ENCODE data around the gene CTAG1B. TPM values are rescaled to one million over a fixed set of nuclear protein-coding genes. Genes with fewer than 3 reads are reported as not detected.
"Not testable (repeated sequence)": the region's sequence is repeated elsewhere in the genome, so short reads cannot be mapped to it uniquely, and the experiment has no call there.

CTAG1B gene
- polyA plus RNA-seq (2011; rRNA removed) (not detected in 2 replicates), polyA minus RNA-seq (2011; rRNA and poly(A)+ RNA removed) (not detected in 2 replicates)

DNA sequence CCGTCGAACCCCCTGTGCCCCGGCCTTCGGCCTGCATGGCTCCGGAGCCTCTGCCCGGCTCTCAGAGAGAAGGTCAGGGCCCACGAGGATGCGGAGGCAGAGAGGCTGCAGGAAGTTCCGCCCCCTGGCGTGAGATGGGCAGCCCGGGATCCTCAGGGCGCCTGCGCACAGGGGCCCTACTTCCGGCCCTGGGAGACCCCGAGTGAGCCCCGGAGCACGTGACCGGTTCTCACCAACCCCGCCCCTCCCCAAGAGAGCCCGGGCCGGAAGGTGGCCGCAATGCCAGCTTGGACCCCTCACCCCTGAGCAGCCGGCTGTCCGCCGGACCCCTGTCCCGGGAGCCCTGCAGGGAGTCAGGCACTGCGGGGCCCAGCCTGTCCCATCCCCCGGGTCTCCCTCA, at the start of gene CTAG1B:
Gene CTAG1B, minus strand, starts transcription at position 101 of the 400 bp plus-strand sequence. Its CDS starts 64 bp downstream, at position 37.
- H3K9me3 ChIP-seq (ENCODE audit: control insufficient read depth, insufficient read depth, low read length); H3K4me3 ChIP-seq (ENCODE audit: low read depth, low read length); H3K27me3 ChIP-seq (ENCODE audit: control insufficient read depth, insufficient read depth, low read length); H3K27ac ChIP-seq (ENCODE audit: low read depth, low read length); DNase-seq (ENCODE audit: low read depth, low spot score); CTCF ChIA-PET; POLR2A ChIA-PET: not testable (repeated sequence)

DNA sequence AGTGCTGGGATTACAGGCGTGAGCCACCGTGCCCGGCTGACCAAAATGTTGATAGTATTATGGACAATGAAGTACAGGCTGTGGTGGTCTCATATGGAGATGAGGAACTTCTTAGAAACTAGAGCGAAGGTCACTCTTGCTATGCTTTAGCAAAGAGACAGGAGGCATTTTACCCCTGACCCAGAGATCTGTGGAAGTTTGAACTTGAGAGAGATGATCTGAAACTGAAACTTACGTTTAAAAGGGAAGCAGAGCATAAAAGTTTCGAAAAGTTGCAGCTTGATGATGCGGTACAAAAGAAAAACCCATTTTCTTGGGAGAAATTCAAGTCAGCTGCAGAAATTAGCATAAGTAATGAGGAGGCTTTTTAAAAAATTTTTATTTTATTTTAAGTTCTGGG, 42.8 kb upstream of the CTAG1B start:
- CTCF ChIA-PET, result no interaction called here
- Histone ChIP-seq H3K27me3 (ENCODE audit: control insufficient read depth, insufficient read depth, low read length) (no peaks in the 10 kb centered on the region), H3K27ac (ENCODE audit: low read depth, low read length) (no peak overlapping the region), H3K4me3 (ENCODE audit: low read depth, low read length) (no peak overlapping the region), H3K9me3 (ENCODE audit: control insufficient read depth, insufficient read depth, low read length) (no peaks in the 10 kb centered on the region)
- POLR2A ChIA-PET, result no interaction called here
- TF ChIP-seq, protein P1, sequence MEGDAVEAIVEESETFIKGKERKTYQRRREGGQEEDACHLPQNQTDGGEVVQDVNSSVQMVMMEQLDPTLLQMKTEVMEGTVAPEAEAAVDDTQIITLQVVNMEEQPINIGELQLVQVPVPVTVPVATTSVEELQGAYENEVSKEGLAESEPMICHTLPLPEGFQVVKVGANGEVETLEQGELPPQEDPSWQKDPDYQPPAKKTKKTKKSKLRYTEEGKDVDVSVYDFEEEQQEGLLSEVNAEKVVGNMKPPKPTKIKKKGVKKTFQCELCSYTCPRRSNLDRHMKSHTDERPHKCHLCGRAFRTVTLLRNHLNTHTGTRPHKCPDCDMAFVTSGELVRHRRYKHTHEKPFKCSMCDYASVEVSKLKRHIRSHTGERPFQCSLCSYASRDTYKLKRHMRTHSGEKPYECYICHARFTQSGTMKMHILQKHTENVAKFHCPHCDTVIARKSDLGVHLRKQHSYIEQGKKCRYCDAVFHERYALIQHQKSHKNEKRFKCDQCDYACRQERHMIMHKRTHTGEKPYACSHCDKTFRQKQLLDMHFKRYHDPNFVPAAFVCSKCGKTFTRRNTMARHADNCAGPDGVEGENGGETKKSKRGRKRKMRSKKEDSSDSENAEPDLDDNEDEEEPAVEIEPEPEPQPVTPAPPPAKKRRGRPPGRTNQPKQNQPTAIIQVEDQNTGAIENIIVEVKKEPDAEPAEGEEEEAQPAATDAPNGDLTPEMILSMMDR (IDR thresholded peaks at IDR 0.05; ENCODE audit: low read depth, low read length), result no peak
- DNase-seq (ENCODE audit: low read depth, low spot score), result no peak

DNA sequence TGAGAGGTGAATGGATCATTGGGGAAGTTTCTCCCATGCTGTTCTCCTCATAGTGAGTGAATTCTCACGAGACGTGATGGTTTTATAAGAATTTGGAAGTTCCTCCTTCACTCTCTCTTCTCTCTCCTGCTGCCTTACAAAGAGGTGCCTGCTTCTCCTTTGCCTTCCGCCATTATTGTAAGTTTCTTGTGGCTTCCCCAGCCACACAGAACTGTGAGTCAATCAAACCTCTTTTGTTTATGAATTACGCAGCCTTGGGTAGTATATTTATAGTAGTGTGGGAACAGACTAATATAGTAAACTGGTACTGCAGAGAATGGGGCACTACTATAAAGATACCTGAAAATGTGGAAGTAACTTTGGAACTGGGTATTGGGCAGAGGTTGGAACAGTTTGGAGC, 42.1 kb upstream of the CTAG1B start:
- H3K9me3 ChIP-seq (ENCODE audit: control insufficient read depth, insufficient read depth, low read length), result no peaks in the 10 kb centered on the region
- ChIA-PET CTCF (no interaction called here), POLR2A (no interaction called here)
- no peak for DNase-seq (ENCODE audit: low read depth, low spot score)
- TF ChIP-seq, protein P1 (IDR thresholded peaks at IDR 0.05; ENCODE audit: low read depth, low read length), result no peak
- H3K4me3 ChIP-seq (ENCODE audit: low read depth, low read length), result no peak overlapping the region
- no peak overlapping the region for H3K27ac ChIP-seq (ENCODE audit: low read depth, low read length)
- no peaks in the 10 kb centered on the region for H3K27me3 ChIP-seq (ENCODE audit: control insufficient read depth, insufficient read depth, low read length)

DNA sequence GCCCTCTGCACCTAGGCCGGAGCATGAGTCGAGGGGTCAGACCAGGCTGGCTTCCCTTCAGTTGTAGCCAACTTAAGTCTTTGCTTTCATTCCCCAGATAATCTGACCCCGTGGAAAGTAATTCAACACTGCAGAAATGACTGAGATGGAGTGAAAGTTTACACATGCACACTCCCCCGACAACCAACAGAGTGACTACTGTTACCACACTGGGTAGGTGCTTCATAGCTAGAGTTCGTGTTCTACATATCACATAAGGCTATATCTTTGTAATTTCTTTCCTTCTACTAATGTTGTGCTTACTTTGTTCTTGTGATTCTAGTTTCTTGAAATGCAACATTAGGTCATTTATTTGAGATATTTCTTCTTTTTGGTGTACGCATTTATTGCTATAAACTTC, 41.5 kb upstream of the CTAG1B start:
- Histone ChIP-seq H3K9me3 (ENCODE audit: control insufficient read depth, insufficient read depth, low read length) (no peaks in the 10 kb centered on the region), H3K4me3 (ENCODE audit: low read depth, low read length) (no peak overlapping the region), H3K27me3 (ENCODE audit: control insufficient read depth, insufficient read depth, low read length) (no peaks in the 10 kb centered on the region), H3K27ac (ENCODE audit: low read depth, low read length) (no peak overlapping the region)
- ChIA-PET POLR2A (no interaction called here), CTCF (no interaction called here)
- TF ChIP-seq, protein P1 (IDR thresholded peaks at IDR 0.05; ENCODE audit: low read depth, low read length), result no peak
- no peak for DNase-seq (ENCODE audit: low read depth, low spot score)

DNA sequence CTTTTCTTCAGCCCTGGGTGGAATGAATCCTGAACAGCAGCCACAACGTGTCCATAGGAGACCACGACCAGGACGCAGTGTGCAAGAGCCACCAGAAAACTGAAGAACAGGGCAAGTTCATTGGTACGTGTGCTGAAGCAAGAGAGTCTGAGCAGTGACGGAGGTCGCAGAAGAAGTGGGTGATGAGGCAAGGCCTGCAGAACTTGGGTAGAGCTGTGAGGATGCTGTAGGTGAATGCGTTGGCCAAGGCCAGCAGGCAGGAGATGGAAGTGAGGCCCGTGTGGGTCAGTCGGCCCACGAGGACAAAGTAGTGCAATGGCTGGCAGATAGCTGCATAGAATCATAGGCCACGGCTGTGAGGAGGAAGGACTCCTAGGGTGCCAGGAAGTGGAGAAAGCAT, 39.9 kb upstream of the CTAG1B start:
- H3K27me3 ChIP-seq (ENCODE audit: control insufficient read depth, insufficient read depth, low read length), result no peaks in the 10 kb centered on the region
- H3K4me3 ChIP-seq (ENCODE audit: low read depth, low read length), result no peak overlapping the region
- ChIA-PET POLR2A (no interaction called here), CTCF (no interaction called here)
- H3K9me3 ChIP-seq (ENCODE audit: control insufficient read depth, insufficient read depth, low read length), result no peaks in the 10 kb centered on the region
- no peak for DNase-seq (ENCODE audit: low read depth, low spot score)
- no peak overlapping the region for H3K27ac ChIP-seq (ENCODE audit: low read depth, low read length)
- TF ChIP-seq, protein P1 (IDR thresholded peaks at IDR 0.05; ENCODE audit: low read depth, low read length), result no peak

DNA sequence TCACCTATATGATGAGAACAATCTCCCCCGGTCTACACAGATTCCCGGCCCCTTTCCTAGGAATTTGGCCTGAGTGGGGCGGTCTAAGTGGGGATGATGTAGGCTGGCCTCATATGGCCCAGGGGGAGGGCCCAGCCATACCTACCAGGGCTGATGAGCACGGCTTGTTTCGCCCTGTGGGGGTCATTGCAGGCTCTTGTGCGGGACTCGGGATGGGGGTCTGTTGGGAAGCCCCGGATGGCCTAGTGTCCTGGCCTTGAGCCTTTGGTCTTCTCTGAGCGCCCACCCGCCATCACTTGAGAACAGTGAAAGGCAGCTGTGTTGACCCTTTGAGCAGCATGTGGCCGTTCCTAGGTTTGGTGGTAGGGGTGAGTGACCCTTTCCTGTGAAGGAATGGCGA, 39.1 kb upstream of the CTAG1B start:
- DNase-seq (ENCODE audit: low read depth, low spot score), result no peak
- ChIA-PET CTCF (no interaction called here), POLR2A (no interaction called here)
- no peaks in the 10 kb centered on the region for H3K27me3 ChIP-seq (ENCODE audit: control insufficient read depth, insufficient read depth, low read length)
- no peaks in the 10 kb centered on the region for H3K9me3 ChIP-seq (ENCODE audit: control insufficient read depth, insufficient read depth, low read length)
- H3K4me3 ChIP-seq (ENCODE audit: low read depth, low read length), result no peak overlapping the region
- no peak overlapping the region for H3K27ac ChIP-seq (ENCODE audit: low read depth, low read length)
- TF ChIP-seq, protein P1 (IDR thresholded peaks at IDR 0.05; ENCODE audit: low read depth, low read length), result no peak
